Measurements from ENCODE around the gene SRBD1. TPM values are rescaled to one million over a fixed set of nuclear protein-coding genes. Genes with fewer than 3 reads are reported as not detected.

SRBD1 gene
- total RNA-seq, 1 donor from 2014 or later, result 19.3 TPM

DNA sequence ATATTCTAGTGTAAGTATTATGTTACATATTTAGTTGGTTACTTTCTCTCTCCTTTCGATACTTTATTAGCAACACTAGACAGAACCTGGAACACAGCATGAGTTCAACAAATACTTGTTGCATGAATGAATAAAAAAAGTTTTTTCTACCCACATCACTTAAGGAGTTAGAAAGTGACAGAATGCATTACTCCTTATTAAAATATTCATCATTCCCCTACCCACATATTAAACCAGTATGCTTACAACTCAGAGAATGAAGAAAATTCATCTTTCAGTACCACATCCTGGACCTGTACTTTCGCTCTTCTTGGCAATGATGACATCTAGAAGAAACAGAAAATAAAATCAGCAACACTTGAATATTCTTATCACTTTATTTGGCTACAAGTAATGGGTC is 6.0 kb downstream of the SRBD1 start:
- Mint-ChIP-seq H3K9me3 (no peaks in the 10 kb centered on the region), H3K27me3 (ENCODE audit: low read depth) (no peaks in the 10 kb centered on the region), H3K27ac (no peak overlapping the region), H3K4me3 (no peak overlapping the region), H3K4me1 (peaks cover 8% of the 10 kb centered on the region), H3K36me3 (peaks cover 23% of the 10 kb centered on the region)
- no peak for DNase-seq (ENCODE audit: low spot score in 2 of 2, unreplicated experiment in 2 of 2)
- no peak for TF ChIP-seq CTCF (IDR thresholded peaks at IDR 0.05; ENCODE audit: unreplicated experiment)

- peaks cover 29% of the 10 kb centered on the region for H3K36me3 Mint-ChIP-seq
Observed at GRCh38 chr2:45602624-45603023, 8.4 kb downstream of the SRBD1 start.

GRCh38 chr2:45598545-45598944 is 12.5 kb downstream of the SRBD1 start:
- peaks cover 25% of the 10 kb centered on the region for H3K36me3 Mint-ChIP-seq
- no peak overlapping the region for H3K4me3 Mint-ChIP-seq
- H3K27me3 Mint-ChIP-seq (ENCODE audit: low read depth), result no peaks in the 10 kb centered on the region
- no peak for TF ChIP-seq CTCF (IDR thresholded peaks at IDR 0.05; ENCODE audit: unreplicated experiment)
- no peaks in the 10 kb centered on the region for H3K4me1 Mint-ChIP-seq
- H3K27ac Mint-ChIP-seq, result no peak overlapping the region
- no peak for DNase-seq (ENCODE audit: low spot score in 2 of 2, unreplicated experiment in 2 of 2)
- H3K9me3 Mint-ChIP-seq, result no peaks in the 10 kb centered on the region

More at GRCh38 chr2:45602624-45603023, 8.4 kb downstream of the SRBD1 start:
- DNase-seq (ENCODE audit: low spot score in 2 of 2, unreplicated experiment in 2 of 2), result no peak
- Mint-ChIP-seq H3K27ac (no peak overlapping the region), H3K27me3 (ENCODE audit: low read depth) (no peaks in the 10 kb centered on the region), H3K4me1 (no peaks in the 10 kb centered on the region), H3K9me3 (no peaks in the 10 kb centered on the region), H3K4me3 (no peak overlapping the region)
- no peak for TF ChIP-seq CTCF (IDR thresholded peaks at IDR 0.05; ENCODE audit: unreplicated experiment)

DNA sequence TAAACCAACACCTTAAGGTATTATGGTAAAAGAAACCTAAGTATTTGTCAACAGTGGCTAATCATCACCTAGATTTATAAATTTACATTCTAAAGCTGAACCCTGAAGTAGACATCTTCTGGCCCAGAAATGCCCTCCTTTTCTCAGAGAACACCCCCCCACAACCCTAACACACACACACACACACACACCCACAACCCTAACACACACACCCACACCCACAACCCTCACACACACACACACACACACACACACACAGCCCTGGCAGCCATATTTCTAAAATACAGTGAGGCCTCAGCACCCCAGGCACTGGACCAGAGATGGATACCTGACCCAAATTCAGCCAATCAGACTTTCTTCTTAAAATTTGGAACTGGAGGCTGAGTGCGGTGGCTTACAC is 14.3 kb downstream of the SRBD1 start:
- Mint-ChIP-seq H3K36me3 (peaks cover 26% of the 10 kb centered on the region), H3K9me3 (no peaks in the 10 kb centered on the region), H3K27ac (no peak overlapping the region), H3K4me1 (no peaks in the 10 kb centered on the region), H3K27me3 (ENCODE audit: low read depth) (no peaks in the 10 kb centered on the region), H3K4me3 (no peak overlapping the region)
- no peak for DNase-seq (ENCODE audit: low spot score in 2 of 2, unreplicated experiment in 2 of 2)
- no peak for TF ChIP-seq CTCF (IDR thresholded peaks at IDR 0.05; ENCODE audit: unreplicated experiment)

- Mint-ChIP-seq H3K36me3 (peaks cover 25% of the 10 kb centered on the region), H3K27ac (no peak overlapping the region), H3K4me1 (no peaks in the 10 kb centered on the region), H3K27me3 (ENCODE audit: low read depth) (no peaks in the 10 kb centered on the region), H3K9me3 (no peaks in the 10 kb centered on the region), H3K4me3 (no peak overlapping the region)
- no peak for DNase-seq (ENCODE audit: low spot score in 2 of 2, unreplicated experiment in 2 of 2)
- TF ChIP-seq CTCF (IDR thresholded peaks at IDR 0.05; ENCODE audit: unreplicated experiment), result no peak
Observed at GRCh38 chr2:45595721-45596435, 15.2 kb downstream of the SRBD1 start.

Measured in mesothelial cell of epicardium (in vitro differentiated cells).